ENCODE data around the gene CRYL1.

CRYL1 gene

GRCh38 chr13:20398459-20398858, 127.2 kb downstream of the CRYL1 start:
- no peak for DNase-seq (ENCODE audit: low read depth)

- DNase-seq (ENCODE audit: low read depth) = no peak
Measured at GRCh38 chr13:20397896-20398295, 127.8 kb downstream of the CRYL1 start.

GRCh38 chr13:20395061-20395916, 130.4 kb downstream of the CRYL1 start:
- no peak for DNase-seq (ENCODE audit: low read depth)

- DNase-seq (ENCODE audit: low read depth) = no peak
Measured at GRCh38 chr13:20394506-20394905, 131.2 kb downstream of the CRYL1 start.

- no peak for DNase-seq (ENCODE audit: low read depth)
Measured at GRCh38 chr13:20394169-20394501, 131.5 kb downstream of the CRYL1 start.

- no peak for DNase-seq (ENCODE audit: low read depth)
Measured at GRCh38 chr13:20393273-20394168, 132.1 kb downstream of the CRYL1 start.

- no peak for DNase-seq (ENCODE audit: low read depth)
Measured at GRCh38 chr13:20392530-20392929, 133.1 kb downstream of the CRYL1 start.

- DNase-seq (ENCODE audit: low read depth) = no peak
Measured at GRCh38 chr13:20391597-20392452, 133.8 kb downstream of the CRYL1 start.

GRCh38 chr13:20390526-20391175, 135.0 kb downstream of the CRYL1 start:
- no peak for DNase-seq (ENCODE audit: low read depth)

- DNase-seq (ENCODE audit: low read depth) = no peak
Measured at GRCh38 chr13:20389696-20390525, 135.7 kb downstream of the CRYL1 start.

- no peak for DNase-seq (ENCODE audit: low read depth)
Measured at GRCh38 chr13:20388184-20388583, 137.5 kb downstream of the CRYL1 start.

GRCh38 chr13:20387441-20387971, 138.2 kb downstream of the CRYL1 start:
- DNase-seq (ENCODE audit: low read depth) = peak; percentile 27

GRCh38 chr13:20387006-20387405, 138.7 kb downstream of the CRYL1 start:
- no peak for DNase-seq (ENCODE audit: low read depth)

GRCh38 chr13:20383058-20383457, 142.6 kb downstream of the CRYL1 start:
- DNase-seq (ENCODE audit: low read depth) = no peak

GRCh38 chr13:20381401-20381800, 144.3 kb downstream of the CRYL1 start:
- DNase-seq (ENCODE audit: low read depth) = no peak

GRCh38 chr13:20378721-20379120, 146.9 kb downstream of the CRYL1 start:
- no peak for DNase-seq (ENCODE audit: low read depth)

GRCh38 chr13:20377720-20378119, 147.9 kb downstream of the CRYL1 start:
- DNase-seq (ENCODE audit: low read depth) = no peak

GRCh38 chr13:20375871-20376270, 149.8 kb downstream of the CRYL1 start:
- DNase-seq (ENCODE audit: low read depth) = no peak

- no peak for DNase-seq (ENCODE audit: low read depth)
Measured at GRCh38 chr13:20373861-20374260, 151.8 kb downstream of the CRYL1 start.

- DNase-seq (ENCODE audit: low read depth) = no peak
Measured at GRCh38 chr13:20371825-20372224, 153.8 kb downstream of the CRYL1 start.

Data from non-pigmented ciliary epithelial cell (primary cell).